ENCODE results near the gene LSR. TPM values are rescaled to one million over a fixed set of nuclear protein-coding genes. Genes with fewer than 3 reads are reported as not detected.

LSR gene
- total RNA-seq, 1 donor from 2014 or later: 79.4 TPM

DNA sequence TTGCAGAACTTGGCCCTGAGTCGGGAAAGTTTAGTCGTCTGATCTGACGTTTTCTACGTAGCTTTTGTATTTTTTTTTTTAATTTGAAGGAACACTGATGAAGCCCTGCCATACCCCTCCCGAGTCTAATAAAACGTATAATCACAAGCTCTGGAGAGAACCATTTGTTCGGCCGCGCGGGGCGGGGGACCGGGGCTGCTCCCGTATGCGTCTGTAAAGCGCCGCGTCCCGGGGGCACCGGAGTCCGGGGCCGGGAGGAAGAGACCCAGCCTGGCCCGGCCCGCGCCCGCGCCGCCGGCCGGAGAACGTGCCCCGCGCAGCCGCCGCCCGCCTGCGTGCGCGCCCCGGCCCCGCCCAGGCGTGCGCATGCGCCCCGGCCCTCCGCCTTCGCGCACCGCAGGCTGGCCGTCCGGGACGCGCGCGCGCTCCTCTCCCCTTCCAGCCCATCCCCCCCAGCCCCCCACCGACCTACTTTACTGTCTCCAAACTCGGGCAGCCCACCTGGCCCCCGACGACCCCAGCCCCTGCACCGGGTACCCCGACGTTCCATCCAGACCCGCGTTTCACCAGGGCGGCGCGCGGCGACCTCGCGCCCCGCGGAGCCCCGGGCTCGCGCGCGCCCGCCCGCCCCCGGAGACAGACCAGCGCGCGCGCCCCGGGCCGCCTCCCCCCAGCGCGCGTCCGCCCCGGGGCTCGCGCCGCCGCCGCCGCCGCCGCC, 19.2 kb downstream of the LSR start:
- peaks cover 7 to 12% of the 10 kb centered on the region in 2 donors for H3K4me1 ChIP-seq
- no peaks in the 10 kb centered on the region for H3K27me3 ChIP-seq
- no peak for TF ChIP-seq CTCF (IDR thresholded peaks at IDR 0.05)
- H3K36me3 ChIP-seq: peaks cover 20 to 24% of the 10 kb centered on the region in 2 donors
- peak overlapping the region; percentile 86 to 98 for H3K4me3 ChIP-seq
- intact Hi-C loops (cut with DNase I): loop anchor here (2.0 to 10.0 kb wide), 9 partner anchors 111 to 1473 kb away; partner anchors contain the start of genes COX6B1, FXYD3, IGFLR1 and KCTD15
- H3K27ac ChIP-seq: peak overlapping the region; percentile 91 to 97
- H3K9me3 ChIP-seq: no peaks in the 10 kb centered on the region
- DNase-seq (ENCODE audit: low spot score in 2 of 2): peak in 1 of 2 donors; percentile 84

DNA sequence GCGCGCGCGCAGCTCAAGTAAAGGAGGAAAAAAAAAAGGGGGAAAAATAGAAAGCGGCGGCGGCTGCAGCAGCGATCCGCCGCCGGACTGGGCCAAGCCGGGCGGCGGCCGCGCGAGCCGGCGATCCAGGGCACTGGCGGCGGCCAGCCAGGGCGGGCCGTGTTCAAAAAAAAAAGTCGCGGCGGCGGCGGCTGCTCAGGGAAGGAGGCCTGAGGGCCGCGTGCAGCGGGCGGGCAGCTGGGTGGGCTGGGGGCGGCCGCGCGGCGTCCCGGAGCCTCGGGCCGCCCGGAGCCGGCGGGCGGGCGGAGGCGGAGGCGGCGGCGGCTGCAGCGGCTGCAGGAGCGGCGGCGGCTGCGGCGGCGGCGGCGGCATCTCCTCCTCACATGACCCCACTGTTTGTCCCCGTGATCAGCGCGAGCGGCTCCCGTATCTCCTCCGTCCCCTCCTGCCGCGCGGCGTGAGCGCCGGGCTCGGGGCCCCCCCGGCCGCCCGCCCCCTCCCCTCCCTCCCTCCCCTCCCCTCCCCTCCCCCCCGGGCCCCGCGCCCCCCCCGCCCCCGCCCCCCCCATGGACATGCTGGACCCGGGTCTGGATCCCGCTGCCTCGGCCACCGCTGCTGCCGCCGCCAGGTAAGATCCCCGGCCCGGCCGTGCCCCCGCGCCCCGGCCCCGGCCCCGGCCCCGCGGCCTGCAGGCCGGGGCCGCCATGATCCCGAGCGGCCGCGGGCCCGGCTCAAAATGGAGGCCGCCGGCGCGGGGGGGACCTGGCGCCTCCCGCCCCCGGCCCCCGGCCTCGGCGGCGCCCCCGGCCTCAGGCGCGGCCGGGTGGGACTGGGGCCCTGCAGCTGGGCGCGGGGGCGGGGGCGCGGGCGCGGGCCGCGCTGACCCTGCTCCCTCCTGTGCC, 20.0 kb downstream of the LSR start, which contains the start of gene USF2:
Gene USF2 (plus strand): TSS at position 427 of the 902 bp plus-strand sequence. CDS start 140 bp downstream, at position 567.
- intact Hi-C loops (cut with DNase I): loop anchor here (2.0 to 10.0 kb wide), 8 partner anchors 111 to 1474 kb away; partner anchors contain the start of genes COX6B1, FXYD3, IGFLR1 and KCTD15
- TF ChIP-seq CTCF (IDR thresholded peaks at IDR 0.05): no peak
- Histone ChIP-seq H3K4me3 (peak within 1 kb of the TSS; percentile 86 to 98), H3K36me3 (peaks cover 26 to 32% of the 10 kb centered on the region in 2 donors), H3K27me3 (no peaks in the 10 kb centered on the region), H3K9me3 (no peaks in the 10 kb centered on the region), H3K27ac (peak within 1 kb of the TSS; percentile 91 to 97), H3K4me1 (peaks cover 7 to 12% of the 10 kb centered on the region in 2 donors)
- peak in 1 of 2 donors; percentile 76 for DNase-seq (ENCODE audit: low spot score in 2 of 2)

DNA sequence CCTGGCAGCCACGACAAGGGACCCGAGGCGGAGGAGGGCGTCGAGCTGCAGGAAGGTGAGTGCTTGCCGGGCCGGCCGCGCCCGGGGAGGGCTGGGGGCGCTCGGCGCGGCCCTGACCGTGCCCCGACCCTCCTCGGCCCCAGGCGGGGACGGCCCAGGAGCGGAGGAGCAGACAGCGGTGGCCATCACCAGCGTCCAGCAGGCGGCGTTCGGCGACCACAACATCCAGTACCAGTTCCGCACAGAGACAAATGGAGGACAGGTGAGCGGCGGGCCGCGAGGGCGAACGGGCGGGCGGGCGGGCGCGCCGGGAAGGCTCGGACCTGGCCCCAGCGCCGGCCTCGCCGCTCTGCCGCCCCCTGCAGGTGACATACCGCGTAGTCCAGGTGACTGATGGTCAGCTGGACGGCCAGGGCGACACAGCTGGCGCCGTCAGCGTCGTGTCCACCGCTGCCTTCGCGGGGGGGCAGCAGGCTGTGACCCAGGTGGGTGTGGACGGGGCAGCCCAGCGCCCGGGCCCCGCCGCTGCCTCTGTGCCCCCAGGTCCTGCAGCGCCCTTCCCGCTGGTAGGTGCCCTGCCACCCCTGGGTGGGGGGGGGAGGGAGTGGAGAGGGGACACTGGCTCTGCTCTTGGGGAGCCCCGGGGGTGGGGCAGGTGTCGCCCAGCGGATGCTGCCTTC, 20.8 kb downstream of the LSR start:
- H3K9me3 ChIP-seq: no peaks in the 10 kb centered on the region
- intact Hi-C loops (cut with DNase I): loop anchor here (2.0 to 10.0 kb wide), 8 partner anchors 112 to 1475 kb away; partner anchors contain the start of genes COX6B1, FXYD3, IGFLR1 and KCTD15
- H3K4me1 ChIP-seq: peaks cover 7 to 12% of the 10 kb centered on the region in 2 donors
- H3K27ac ChIP-seq: peak overlapping the region; percentile 79 to 97
- no peaks in the 10 kb centered on the region for H3K27me3 ChIP-seq
- peak overlapping the region; percentile 86 to 98 for H3K4me3 ChIP-seq
- peaks cover 34 to 38% of the 10 kb centered on the region in 2 donors for H3K36me3 ChIP-seq
- DNase-seq (ENCODE audit: low spot score in 2 of 2): peak in 1 of 2 donors; percentile 87
- peak; percentile 38 to 59 (median 53) for TF ChIP-seq CTCF (IDR thresholded peaks at IDR 0.05)

GRCh38 chr19:35270381-35270811, 21.6 kb downstream of the LSR start:
- H3K27me3 ChIP-seq: no peaks in the 10 kb centered on the region
- H3K4me3 ChIP-seq: peak overlapping the region in 1 of 2 donors; percentile 86
- H3K36me3 ChIP-seq: peaks cover 42 to 47% of the 10 kb centered on the region in 2 donors
- TF ChIP-seq CTCF (IDR thresholded peaks at IDR 0.05): no peak
- H3K27ac ChIP-seq: peak overlapping the region in 1 of 2 donors; percentile 79
- intact Hi-C loops (cut with DNase I): no loop called here
- no peak for DNase-seq (ENCODE audit: low spot score in 2 of 2)
- peaks cover 7 to 12% of the 10 kb centered on the region in 2 donors for H3K4me1 ChIP-seq
- H3K9me3 ChIP-seq: no peaks in the 10 kb centered on the region

- no peak for DNase-seq (ENCODE audit: low spot score in 2 of 2)
- intact Hi-C loops (cut with DNase I): no loop called here
- no peaks in the 10 kb centered on the region for H3K27me3 ChIP-seq
- no peak for TF ChIP-seq CTCF (IDR thresholded peaks at IDR 0.05)
- no peaks in the 10 kb centered on the region for H3K9me3 ChIP-seq
- no peak overlapping the region for H3K4me3 ChIP-seq
- no peak overlapping the region for H3K27ac ChIP-seq
- H3K4me1 ChIP-seq: peaks cover 7 to 10% of the 10 kb centered on the region in 2 donors
- peaks cover 51 to 58% of the 10 kb centered on the region in 2 donors for H3K36me3 ChIP-seq
These were observed 22.7 kb downstream of the LSR start for GRCh38 chr19:35271546-35271945.
